A549 (cell line): ENCODE data around the gene PTPRE. TPM values are rescaled to one million over a fixed set of nuclear protein-coding genes. Genes with fewer than 3 reads are reported as not detected.

Source experiments
- ATAC-seq, 2 experiments: fragments of 200-7000 bp in 1 of 2; fragments of >200 bp in 1 of 2; cut with Nextera tagmentation in 1 of 2; cut with Tn5 transposase in 1 of 2; 3 replicates each; pipeline versions ENCODE4 v1.8.0 to v1.9.1; 2018 to 2020; ENCODE audit warnings: mild to moderate bottlenecking in 1 of 2, moderate library complexity in 1 of 2
- CTCF ChIA-PET: fragments of 300-600 bp; sonication (Branson Sonifier 250); formaldehyde crosslinking; extraction: SDS; loops from one replicate; lab custom pipeline; 2021; ENCODE audit warnings: antibody characterized with exemption, inconsistent platforms; lab: Yijun Ruan, JAX
- POLR2A ChIA-PET: fragments of 350-600 bp; formaldehyde crosslinking; extraction: SDS; loops from one replicate; lab custom pipeline; 2021; ENCODE audit warnings: antibody characterized with exemption, inconsistent platforms; lab: Yijun Ruan, JAX
- DNase-seq, 2 experiments: peaks; one replicate each; pipeline versions ENCODE4 v3.0.0 to v3.0.0-alpha.2; 2011 to 2016; ENCODE audit warnings: low read depth in 1 of 2, low spot score in 1 of 2
- FAIRE-seq: peaks from 2 replicates; lab custom pipeline; 2011; peaks lifted over from hg19 to GRCh38; lab: Jason Lieb, UNC
- H3K27ac ChIP-seq, 2 experiments: fragments of >200 bp; sonication (Bioruptor Twin); formaldehyde crosslinking; 3 replicates each; pipeline ENCODE4 v1.5.1; 2016 to 2017
- H3K4me1 ChIP-seq: fragments of >200 bp; sonication (Bioruptor Twin); formaldehyde crosslinking; 3 replicates; pipeline ENCODE4 v1.6.1; 2016
- H3K4me2 ChIP-seq: fragments of >200 bp; sonication (Bioruptor Twin); formaldehyde crosslinking; 3 replicates; pipeline ENCODE4 v1.6.1; 2016
- H3K4me3 ChIP-seq: fragments of >200 bp; sonication (Bioruptor Twin); formaldehyde crosslinking; 3 replicates; pipeline ENCODE4 v1.5.1; 2016
- H3K9me3 ChIP-seq: fragments of >200 bp; sonication (Bioruptor Twin); formaldehyde crosslinking; 3 replicates; pipeline ENCODE4 v1.6.1; 2016
- CEBPB ChIP-seq, 2 experiments: fragments of >200 bp in 1 of 2; sonication (Bioruptor Twin) in 1 of 2; formaldehyde crosslinking in 1 of 2; IDR thresholded peaks; 2 replicates each; pipeline ENCODE4 v1.6.1; 2012 to 2016
- CHD4 ChIP-seq: fragments of 200-600 bp; sonication (generic); IDR thresholded peaks from 2 replicates; pipeline ENCODE4 v1.6.1; 2016; ENCODE audit warnings: antibody characterized with exemption, mild to moderate bottlenecking, borderline replicate concordance
- E2F6 ChIP-seq: IDR thresholded peaks from 2 replicates; pipeline ENCODE4 v1.6.1; 2012; ENCODE audit warnings: low read depth, borderline replicate concordance
- EHF ChIP-seq: fragments of 250-450 bp; sonication (Bioruptor Pico); IDR thresholded peaks from 2 replicates; pipeline ENCODE4 v1.5.0; 2020; ENCODE audit warnings: mild to moderate bottlenecking
- EP300 ChIP-seq, 2 experiments: fragments of >200 bp; sonication (Bioruptor Twin); formaldehyde crosslinking; IDR thresholded peaks; 2 replicates in 1 of 2; 3 replicates in 1 of 2; pipeline ENCODE4 v1.6.1; 2016 to 2017
- FOSB ChIP-seq: fragments of 250-450 bp; sonication (Bioruptor Pico); IDR thresholded peaks from 2 replicates; pipeline ENCODE4 v1.5.0; 2020; ENCODE audit warnings: mild to moderate bottlenecking, moderate library complexity
- FOXS1 ChIP-seq: fragments of 250-450 bp; sonication (Bioruptor Pico); IDR thresholded peaks from 2 replicates; pipeline ENCODE4 v1.5.0; 2020; ENCODE audit warnings: mild to moderate bottlenecking, moderate library complexity
- GATA3 ChIP-seq: IDR thresholded peaks from 2 replicates; pipeline ENCODE4 v1.6.1; 2012; ENCODE audit warnings: borderline replicate concordance
- HEYL ChIP-seq: fragments of 250-450 bp; sonication (Bioruptor Pico); IDR thresholded peaks from 2 replicates; pipeline ENCODE4 v1.8.0; 2021; ENCODE audit warnings: mild to moderate bottlenecking, moderate library complexity
- HMGXB4 ChIP-seq: fragments of 250-450 bp; sonication (Bioruptor Pico); IDR thresholded peaks from 2 replicates; pipeline ENCODE4 v1.5.0; 2021; ENCODE audit warnings: mild to moderate bottlenecking, moderate library complexity, borderline replicate concordance
- HOXA7 ChIP-seq: fragments of 250-450 bp; sonication (Bioruptor Pico); IDR thresholded peaks from 2 replicates; pipeline ENCODE4 v1.5.0; 2020; ENCODE audit warnings: mild to moderate bottlenecking, moderate library complexity
- HOXB5 ChIP-seq: fragments of 250-450 bp; sonication (Bioruptor Pico); IDR thresholded peaks from 2 replicates; pipeline ENCODE4 v1.5.0; 2020; ENCODE audit warnings: mild to moderate bottlenecking, moderate library complexity
- KDM1A ChIP-seq: fragments of 200-600 bp; sonication (generic); IDR thresholded peaks from 2 replicates; pipeline ENCODE4 v1.6.1; 2016; ENCODE audit warnings: low read depth, mild to moderate bottlenecking
- KDM5A ChIP-seq: fragments of 200-600 bp; sonication (generic); IDR thresholded peaks from 2 replicates; pipeline ENCODE4 v1.6.1; 2016; ENCODE audit warnings: antibody characterized with exemption, mild to moderate bottlenecking
- MAZ ChIP-seq: fragments of 150-350 bp; IDR thresholded peaks from 2 replicates; pipeline ENCODE4 v1.6.1; 2014; ENCODE audit warnings: antibody characterized with exemption, low read depth, low read length, borderline replicate concordance
- NPAS2 ChIP-seq: fragments of 250-450 bp; sonication (Bioruptor Pico); IDR thresholded peaks from 2 replicates; pipeline ENCODE4 v1.8.0; 2022; ENCODE audit warnings: mild to moderate bottlenecking, moderate library complexity, borderline replicate concordance
- PBX3 ChIP-seq: IDR thresholded peaks from 2 replicates; pipeline ENCODE4 v1.6.1; 2012
- RCOR1 ChIP-seq: fragments of 150-350 bp; IDR thresholded peaks from 2 replicates; pipeline ENCODE4 v1.6.1; 2014; ENCODE audit warnings: antibody characterized with exemption, low read length, low read depth
- RFX5 ChIP-seq: fragments of 450-650 bp; IDR thresholded peaks from 2 replicates; pipeline ENCODE4 v1.7.1; 2014; ENCODE audit warnings: antibody characterized with exemption, mild to moderate bottlenecking, moderate library complexity
- TFCP2L1 ChIP-seq: fragments of 250-450 bp; sonication (Bioruptor Pico); IDR thresholded peaks from 2 replicates; pipeline ENCODE4 v1.5.0; 2021; ENCODE audit warnings: mild to moderate bottlenecking
- ZC3H11A ChIP-seq: fragments of 450-650 bp; IDR thresholded peaks from 2 replicates; pipeline ENCODE4 v1.6.1; 2014; ENCODE audit warnings: antibody characterized with exemption, mild to moderate bottlenecking
- ZFP36 ChIP-seq: fragments of 450-650 bp; IDR thresholded peaks from 2 replicates; pipeline ENCODE4 v1.6.1; 2014; ENCODE audit warnings: borderline replicate concordance; ENCODE audit not compliant: partially characterized antibody
- ZSCAN20 ChIP-seq: fragments of 250-450 bp; sonication (Bioruptor Pico); IDR thresholded peaks from 2 replicates; pipeline ENCODE4 v1.8.0; 2022; ENCODE audit warnings: mild to moderate bottlenecking, moderate library complexity
- WGBS: methylation state at CpG from one replicate; pipeline ENCODE4 v1.1.6; 2017; ENCODE audit errors: missing lambda C conversion rate; 5-methylcytosine and 5-hydroxymethylcytosine counted together
- polyA plus RNA-seq, 4 experiments: library from polyadenylated mRNA; depleted of rRNA in 3 of 4; stranded (reverse); fragments of >200 nt; fragmentation: RNase III in 1 of 4; extraction: RNeasy Plus Mini Kit Qiagen cat#74134 plus additional on column Dnase treatment in 1 of 4; gene quantifications; 2 replicates in 3 of 4; 3 replicates in 1 of 4; pipeline ENCODE4 v1.2.3, GENCODE V29; 2011 to 2017
- TF ChIP-seq, protein P1 (sequence below): fragments of 250-450 bp; sonication (Bioruptor Pico); IDR thresholded peaks from 2 replicates; pipeline ENCODE4 v1.5.0; 2020; ENCODE audit warnings: low read depth, mild to moderate bottlenecking, moderate library complexity

The PTPRE gene
- polyA plus RNA-seq, 2 of the 4 experiments (the other 2 are of a cell fraction), result 0.31 to 1.5 TPM

- no peak for FAIRE-seq
Observed at GRCh38 chr10:128060341-128061250, 153.7 kb downstream of the PTPRE start.

DNA sequence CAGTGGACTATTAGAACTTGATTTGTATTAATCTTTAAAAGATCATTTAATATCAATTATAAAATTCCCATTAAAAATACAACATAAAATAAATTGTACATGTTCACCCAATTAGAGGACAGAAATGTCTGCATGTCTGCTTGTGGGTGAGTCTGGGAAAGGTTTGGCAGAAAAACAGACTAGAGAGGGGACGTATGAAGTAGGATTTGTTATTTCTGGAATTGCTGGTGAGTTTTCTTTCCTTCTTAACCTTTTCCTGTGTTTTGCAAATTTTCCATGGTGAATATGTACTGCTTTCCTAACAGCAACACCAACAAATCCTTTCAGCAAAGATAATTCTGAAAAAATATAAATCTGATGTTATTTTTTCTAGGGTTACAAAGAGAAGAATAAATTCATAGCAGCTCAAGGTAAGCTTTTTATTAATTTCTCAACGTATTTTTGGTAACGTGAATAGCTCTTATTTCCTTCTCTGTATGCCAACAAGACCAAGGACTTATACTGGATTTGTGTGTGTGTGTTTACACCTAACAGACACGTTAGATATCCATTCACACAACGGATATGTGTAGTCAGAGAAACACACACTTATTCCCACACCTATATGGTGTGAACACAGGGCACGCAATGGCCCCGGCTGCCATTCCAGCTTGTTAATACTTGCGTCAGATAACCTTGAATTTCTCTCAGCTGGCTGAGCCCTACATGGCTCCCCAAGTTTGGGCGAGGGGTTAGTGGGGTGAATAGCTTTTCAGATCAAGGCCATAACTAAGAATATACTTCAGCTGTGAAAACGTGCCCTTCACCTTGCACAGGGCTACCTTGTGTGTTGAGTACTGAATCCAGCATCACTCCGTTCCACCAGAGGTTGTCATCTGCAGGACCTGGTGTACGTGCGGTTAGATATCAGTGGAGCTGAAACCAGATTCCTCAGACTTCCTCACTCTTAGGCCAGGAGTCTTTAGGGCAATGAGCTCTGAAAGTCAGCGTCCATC lies 154.7 kb downstream of the PTPRE start:
- TF ChIP-seq ZFP36 (no peak), HMGXB4 (CRISPR knock-in tag) (no peak), TFCP2L1 (CRISPR knock-in tag) (no peak), CEBPB (IDR thresholded peaks at IDR 0.05) (no peak), E2F6 (no peak), PBX3 (no peak), ZC3H11A (no peak), ZSCAN20 (CRISPR knock-in tag) (no peak), KDM5A (no peak), GATA3 (no peak), EHF (CRISPR knock-in tag) (no peak), HOXB5 (CRISPR knock-in tag) (no peak), RFX5 (no peak), HOXA7 (CRISPR knock-in tag) (no peak)
- TF ChIP-seq, protein P1, sequence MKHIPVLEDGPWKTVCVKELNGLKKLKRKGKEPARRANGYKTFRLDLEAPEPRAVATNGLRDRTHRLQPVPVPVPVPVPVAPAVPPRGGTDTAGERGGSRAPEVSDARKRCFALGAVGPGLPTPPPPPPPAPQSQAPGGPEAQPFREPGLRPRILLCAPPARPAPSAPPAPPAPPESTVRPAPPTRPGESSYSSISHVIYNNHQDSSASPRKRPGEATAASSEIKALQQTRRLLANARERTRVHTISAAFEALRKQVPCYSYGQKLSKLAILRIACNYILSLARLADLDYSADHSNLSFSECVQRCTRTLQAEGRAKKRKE (CRISPR knock-in tag), result no peak
- H3K27ac ChIP-seq, result no peak overlapping the region
- ATAC-seq (no peak), DNase-seq (no peak), FAIRE-seq (no peak)
- no peak overlapping the region for H3K4me3 ChIP-seq
- CTCF ChIA-PET, result interaction anchor here (1.0 to 6.7 kb wide), 11 partner anchors 8 to 208 kb away, joined by 3 to 38 read pairs (median 6); partner anchors contain the start of gene PTPRE
- no peak overlapping the region for H3K4me2 ChIP-seq
- POLR2A ChIA-PET, result no interaction called here
- no peaks in the 10 kb centered on the region for H3K4me1 ChIP-seq
- H3K9me3 ChIP-seq, result no peaks in the 10 kb centered on the region
- 55% methylated on average over 14 of the region's 14 CpGs for WGBS

More at GRCh38 chr10:128060341-128061250, 153.7 kb downstream of the PTPRE start:
- whole genome bisulfite sequencing, result 61% methylated on average over 9 of the region's 9 CpGs
- ATAC-seq (no peak), DNase-seq (no peak)
- H3K27ac ChIP-seq, result no peak overlapping the region
- TF ChIP-seq ZFP36 (no peak), RCOR1 (no peak), FOSB (CRISPR knock-in tag) (no peak), HEYL (CRISPR knock-in tag) (no peak), KDM1A (no peak), EP300 (IDR thresholded peaks at IDR 0.05) (no peak), CHD4 (no peak), KDM5A (no peak), NPAS2 (CRISPR knock-in tag) (no peak), FOXS1 (no peak), MAZ (no peak)
- TF ChIP-seq, protein P1 (CRISPR knock-in tag), result no peak
- no peaks in the 10 kb centered on the region for H3K4me1 ChIP-seq
- no peak overlapping the region for H3K4me2 ChIP-seq
- H3K9me3 ChIP-seq, result no peaks in the 10 kb centered on the region
- ChIA-PET POLR2A (no interaction called here), CTCF (interaction anchor here (1.1 to 6.7 kb wide), 8 partner anchors 9 to 155 kb away, joined by 3 to 38 read pairs (median 4); partner anchors contain the start of gene PTPRE)
- H3K4me3 ChIP-seq, result no peak overlapping the region
